Progenitor cell of endocrine pancreas (in vitro differentiated cells): Measurements from ENCODE around the gene COL27A1. TPM values are rescaled to one million over a fixed set of nuclear protein-coding genes. Genes with fewer than 3 reads are reported as not detected.

Experiments used
- DNase-seq: peaks from one replicate; pipeline ENCODE4 v3.0.0; 2021; ENCODE audit warnings: low spot score; ENCODE audit not compliant: unreplicated experiment
- H3K27ac Mint-ChIP-seq: 2 replicates; pipeline ENCODE4 v1.8.0; 2021; ENCODE audit warnings: mild to moderate bottlenecking, moderate library complexity, mixed read lengths
- H3K27me3 Mint-ChIP-seq: 2 replicates; pipeline ENCODE4 v1.8.0; 2021; ENCODE audit warnings: mixed read lengths
- H3K36me3 Mint-ChIP-seq: 2 replicates; pipeline ENCODE4 v1.8.0; 2022; ENCODE audit warnings: mixed read lengths; ENCODE audit not compliant: insufficient read depth
- H3K4me1 Mint-ChIP-seq: 2 replicates; pipeline ENCODE4 v1.8.0; 2021; ENCODE audit warnings: low read depth, mixed read lengths
- H3K4me3 Mint-ChIP-seq: 2 replicates; pipeline ENCODE4 v1.8.0; 2021; ENCODE audit warnings: low read depth, mild to moderate bottlenecking, moderate library complexity, mixed read lengths
- H3K9me3 Mint-ChIP-seq: 2 replicates; pipeline ENCODE4 v1.8.0; 2021; ENCODE audit warnings: low read depth, mixed read lengths
- CTCF ChIP-seq: fragments of 200-600 bp; sonication (generic); IDR thresholded peaks from one replicate; pipeline ENCODE4 v1.5.0; 2021; ENCODE audit warnings: antibody characterized with exemption, mild to moderate bottlenecking; ENCODE audit not compliant: unreplicated experiment
- total RNA-seq: library from RNA; stranded (reverse); gene quantifications from 2 replicates; pipeline ENCODE4 v1.2.1, GENCODE V29; 2021

Gene COL27A1
- total RNA-seq, 1 donor from 2014 or later, result 178 TPM

- Mint-ChIP-seq H3K4me1 (peaks cover 1% of the 10 kb centered on the region), H3K27ac (no peak overlapping the region), H3K27me3 (no peaks in the 10 kb centered on the region), H3K36me3 (peaks cover 28% of the 10 kb centered on the region), H3K9me3 (no peaks in the 10 kb centered on the region), H3K4me3 (no peak overlapping the region)
- no peak for TF ChIP-seq CTCF
- no peak for DNase-seq
Observed at GRCh38 chr9:114276908-114277821, 121.8 kb downstream of the COL27A1 start.

GRCh38 chr9:114278356-114278755 lies 123.0 kb downstream of the COL27A1 start:
- no peak for DNase-seq
- Mint-ChIP-seq H3K27ac (no peak overlapping the region), H3K4me1 (peaks cover 1% of the 10 kb centered on the region), H3K27me3 (no peaks in the 10 kb centered on the region), H3K9me3 (no peaks in the 10 kb centered on the region), H3K4me3 (no peak overlapping the region), H3K36me3 (peaks cover 26% of the 10 kb centered on the region)
- no peak for TF ChIP-seq CTCF

GRCh38 chr9:114278881-114279570 lies 123.7 kb downstream of the COL27A1 start:
- no peak for TF ChIP-seq CTCF
- Mint-ChIP-seq H3K27ac (peak overlapping the region; percentile 73), H3K4me3 (no peak overlapping the region), H3K36me3 (peaks cover 25% of the 10 kb centered on the region), H3K27me3 (no peaks in the 10 kb centered on the region), H3K9me3 (no peaks in the 10 kb centered on the region), H3K4me1 (no peaks in the 10 kb centered on the region)
- DNase-seq, result no peak

- Mint-ChIP-seq H3K9me3 (no peaks in the 10 kb centered on the region), H3K4me1 (no peaks in the 10 kb centered on the region)
- TF ChIP-seq CTCF, result no peak
Observed at GRCh38 chr9:114279693-114280092, 124.4 kb downstream of the COL27A1 start.

GRCh38 chr9:114280636-114281472 lies 125.5 kb downstream of the COL27A1 start:
- no peaks in the 10 kb centered on the region for H3K4me1 Mint-ChIP-seq
- peaks cover 26% of the 10 kb centered on the region for H3K36me3 Mint-ChIP-seq
- H3K27me3 Mint-ChIP-seq, result no peaks in the 10 kb centered on the region
- H3K4me3 Mint-ChIP-seq, result no peak overlapping the region
- no peak for TF ChIP-seq CTCF
- no peak for DNase-seq
- no peaks in the 10 kb centered on the region for H3K9me3 Mint-ChIP-seq
- H3K27ac Mint-ChIP-seq, result no peak overlapping the region

More at GRCh38 chr9:114279693-114280092, 124.4 kb downstream of the COL27A1 start:
- DNase-seq, result no peak
- H3K4me3 Mint-ChIP-seq, result no peak overlapping the region
- no peaks in the 10 kb centered on the region for H3K27me3 Mint-ChIP-seq
- H3K27ac Mint-ChIP-seq, result no peak overlapping the region
- H3K36me3 Mint-ChIP-seq, result peaks cover 27% of the 10 kb centered on the region
